SIG-M5 treated with dmso at 0.1 percent for 504 hours (cell line): ENCODE measurements around the gene ELAC2.

Experiments
- DNase-seq: peaks from one replicate; lab custom pipeline; 2025; ENCODE audit not compliant: unreplicated experiment; lab: John Stamatoyannopoulos, UW

Gene ELAC2

GRCh38 chr17:13017655-13018459 lies at the start of gene ELAC2:
Gene ELAC2 (minus strand): TSS chr17:13018027. CDS start chr17:13017947, 80 bp downstream.
- peak; percentile 99 for DNase-seq

DNA sequence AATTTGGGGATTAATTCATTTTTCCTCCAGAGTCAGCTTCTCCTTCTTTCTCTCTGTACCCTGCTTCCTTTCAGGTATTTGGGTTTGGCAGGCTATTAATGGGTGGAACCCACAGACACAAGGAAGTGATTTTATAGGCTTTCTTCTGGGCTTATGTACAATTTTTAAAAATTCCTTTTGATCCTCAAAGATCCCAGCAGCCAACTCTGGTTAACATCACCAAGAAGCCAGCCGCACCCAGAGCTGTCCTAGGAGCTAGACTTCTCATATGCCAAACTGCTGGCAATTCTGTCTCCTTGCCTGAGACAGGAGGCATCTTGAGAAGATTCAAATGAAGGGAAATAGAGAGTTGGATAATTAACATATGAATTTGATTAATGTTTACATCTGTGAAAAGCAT lies 47.2 kb upstream of the ELAC2 start:
- DNase-seq: no peak

GRCh38 chr17:13055131-13055530 lies 37.3 kb upstream of the ELAC2 start:
- DNase-seq: no peak

- no peak for DNase-seq
Measured at GRCh38 chr17:13054666-13055065, 36.8 kb upstream of the ELAC2 start.

DNA sequence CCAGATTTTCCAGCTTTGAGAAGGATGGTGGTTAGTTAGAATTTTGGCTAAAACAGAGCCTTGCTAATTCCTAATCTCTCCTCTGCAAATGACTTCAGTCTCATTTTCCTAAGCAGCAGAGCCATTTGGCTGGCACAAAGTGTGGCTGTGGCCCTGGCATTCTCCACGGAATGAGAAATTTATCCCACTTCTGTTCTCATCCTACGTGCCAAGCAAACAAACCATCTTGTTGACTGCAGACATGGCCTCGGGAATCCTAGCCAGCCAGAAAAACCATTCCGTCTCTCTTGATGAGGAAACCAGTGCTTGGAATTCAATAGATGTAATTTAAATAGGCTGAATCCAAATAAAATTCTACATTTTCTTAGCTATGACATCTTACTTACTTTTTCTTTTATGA lies 34.1 kb upstream of the ELAC2 start:
- no peak for DNase-seq

- DNase-seq: no peak
Measured at GRCh38 chr17:13047011-13047606, 29.3 kb upstream of the ELAC2 start.

GRCh38 chr17:13046361-13046760 lies 28.5 kb upstream of the ELAC2 start:
- no peak for DNase-seq

DNA sequence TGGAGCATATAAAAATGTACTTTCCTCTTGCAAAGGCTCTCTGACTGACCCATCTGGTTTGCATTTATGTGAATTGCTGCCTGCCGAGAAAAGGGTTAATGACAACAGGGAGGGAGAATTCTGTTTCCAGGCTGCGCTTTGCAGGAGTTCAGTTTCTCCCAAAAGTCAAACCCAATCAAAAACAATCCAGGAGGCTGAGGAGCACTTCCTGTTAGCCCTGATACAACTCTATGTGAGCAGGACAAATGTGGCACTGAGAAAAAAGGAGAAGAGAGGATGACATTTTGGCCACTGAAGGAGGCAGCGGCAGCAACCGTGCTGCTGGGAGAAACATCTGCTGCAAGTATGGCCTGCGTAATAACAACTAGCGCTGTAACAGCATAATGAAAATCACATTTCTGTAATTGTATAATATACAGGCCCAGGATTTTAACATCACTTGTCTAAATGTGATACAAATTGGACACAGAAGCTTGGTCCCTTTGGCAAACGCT lies 26.8 kb upstream of the ELAC2 start:
- DNase-seq: no peak

DNA sequence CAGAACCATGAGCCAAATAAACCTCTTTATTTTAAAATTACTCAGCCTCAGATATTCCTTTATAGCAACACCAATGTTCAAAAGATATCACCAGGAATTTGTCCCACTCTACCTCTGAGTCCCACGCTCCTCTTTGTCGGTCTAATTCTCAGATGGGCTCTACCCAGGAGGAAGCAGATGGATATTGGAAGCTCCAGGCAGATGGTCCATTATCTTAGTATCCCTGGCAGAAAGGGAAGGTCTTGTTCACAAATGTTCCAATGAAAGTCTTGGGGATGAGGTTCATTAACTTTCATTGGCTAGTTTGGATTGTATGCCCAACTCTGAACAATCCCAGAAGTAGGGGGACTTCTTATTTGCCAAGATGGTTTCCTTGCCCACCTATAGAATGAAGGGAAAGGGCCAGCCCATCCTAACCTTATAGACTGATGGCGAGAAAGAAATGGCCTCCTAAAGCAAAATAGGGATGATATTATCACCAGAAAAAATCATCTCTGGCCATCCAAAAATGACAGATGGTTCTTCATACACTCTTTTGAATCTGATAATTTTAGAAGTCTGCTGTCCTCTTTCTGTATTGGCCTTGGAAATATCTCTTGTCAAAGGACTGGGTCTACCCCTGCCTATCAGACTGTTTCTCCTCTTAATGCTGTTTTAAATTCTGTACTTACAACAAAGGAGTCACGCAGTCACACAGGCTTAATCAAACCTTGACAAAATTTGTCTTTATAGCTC lies 21.3 kb upstream of the ELAC2 start:
- no peak for DNase-seq

GRCh38 chr17:13036751-13037150 lies 18.9 kb upstream of the ELAC2 start:
- DNase-seq: no peak

DNA sequence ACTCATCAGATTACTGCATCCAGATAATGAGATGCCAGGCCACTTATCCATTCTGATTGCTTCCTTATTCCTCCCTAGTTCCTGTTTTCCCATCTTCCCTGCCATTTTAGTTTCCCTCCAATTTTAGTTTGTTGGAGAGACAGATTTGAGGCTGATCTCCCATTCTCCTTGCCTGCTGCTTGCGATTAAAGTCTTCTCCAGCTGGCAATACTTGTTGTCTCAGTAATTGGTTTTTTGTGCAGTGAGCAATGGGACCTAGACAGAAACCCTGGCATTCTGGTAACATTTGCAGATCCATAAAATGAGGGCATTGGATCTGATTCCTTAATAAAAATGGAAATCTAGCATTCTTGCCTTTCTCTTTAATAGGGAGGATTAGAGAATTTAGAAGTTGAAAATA lies 17.6 kb upstream of the ELAC2 start:
- DNase-seq: no peak

GRCh38 chr17:13031718-13032350 lies 14.0 kb upstream of the ELAC2 start:
- DNase-seq: peak; percentile 57

GRCh38 chr17:13030459-13031300 lies 12.9 kb upstream of the ELAC2 start:
- DNase-seq: peak; percentile 33

- no peak for DNase-seq
Measured at GRCh38 chr17:13030056-13030455, 12.2 kb upstream of the ELAC2 start.

- no peak for DNase-seq
Measured at GRCh38 chr17:13029340-13029739, 11.5 kb upstream of the ELAC2 start.

GRCh38 chr17:13027246-13027645 lies 9.4 kb upstream of the ELAC2 start:
- no peak for DNase-seq

- DNase-seq: no peak
Measured at GRCh38 chr17:13025687-13026086, 7.9 kb upstream of the ELAC2 start.

DNA sequence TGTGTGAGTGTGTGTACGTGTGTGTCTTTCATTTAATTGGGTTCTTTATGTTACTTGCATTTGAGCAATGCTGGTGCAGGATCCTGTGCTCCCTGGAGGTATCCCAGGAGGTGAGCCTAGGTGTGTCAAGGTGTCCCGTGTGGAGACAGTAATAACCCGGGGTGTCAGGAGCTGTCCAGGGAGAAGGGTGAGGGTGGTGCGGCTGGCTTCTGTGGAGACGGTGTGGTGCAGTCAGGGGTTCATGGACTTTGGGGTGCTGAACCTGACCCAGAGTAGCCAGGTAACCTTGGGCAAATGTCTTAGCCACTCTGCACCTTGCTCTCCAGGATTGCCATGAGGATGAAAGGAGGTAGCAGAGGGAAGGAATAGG lies 7.4 kb upstream of the ELAC2 start:
- DNase-seq: no peak

DNA sequence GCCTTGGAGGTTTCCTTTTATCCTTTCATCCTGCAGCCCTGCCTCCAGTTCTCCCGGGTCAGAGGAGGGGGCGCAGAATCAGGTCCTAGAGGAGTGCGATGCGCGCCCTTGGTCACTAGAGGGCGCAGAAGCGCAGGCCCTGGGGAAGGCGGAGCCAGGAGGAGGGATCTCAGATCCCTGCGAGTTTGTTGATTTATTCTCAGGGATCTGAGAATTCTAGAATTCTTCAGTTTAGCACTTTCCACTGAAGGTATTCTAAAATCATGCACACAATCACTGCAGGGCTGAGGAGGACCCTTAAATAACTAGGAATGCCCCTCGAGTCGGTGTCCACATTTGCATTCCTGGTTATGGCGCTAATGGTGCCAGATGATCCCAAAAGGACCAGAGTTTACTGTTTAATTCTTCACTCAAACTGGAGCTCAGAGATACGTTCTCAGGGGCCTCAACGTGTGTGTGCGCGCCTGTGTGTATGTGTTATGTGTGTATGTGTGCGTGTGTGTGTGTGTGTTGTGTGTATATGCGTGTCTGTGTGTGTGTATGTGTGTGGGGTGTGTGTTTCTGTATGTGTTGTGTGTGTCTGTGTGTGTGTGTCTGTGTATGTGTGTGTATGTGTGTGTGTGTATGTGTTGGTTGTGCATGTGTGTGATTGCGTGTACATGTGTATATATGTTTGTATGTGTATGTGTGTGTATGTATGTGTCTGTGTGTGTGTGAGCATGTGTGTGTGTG lies 6.9 kb upstream of the ELAC2 start:
- DNase-seq: peak; percentile 27

DNA sequence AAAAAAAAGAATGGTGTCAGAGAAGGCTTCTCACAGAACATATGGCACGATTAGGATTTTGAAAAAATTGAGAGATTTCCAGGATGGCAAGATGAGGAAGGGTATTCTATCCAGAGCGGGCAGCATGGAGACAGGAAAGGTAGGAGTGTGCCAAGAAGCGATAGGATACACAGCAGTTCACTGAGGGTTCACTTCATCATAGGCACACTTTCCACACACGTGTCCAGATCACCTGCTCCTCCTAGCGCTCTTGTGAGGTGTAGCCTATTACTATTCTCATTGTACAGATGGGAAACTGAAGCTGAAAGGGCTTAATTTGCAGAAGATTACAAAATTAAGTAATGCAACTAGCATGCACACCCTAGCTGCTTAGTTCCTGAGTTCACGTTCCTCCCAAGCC lies 6.2 kb upstream of the ELAC2 start:
- DNase-seq: peak; percentile 4
